SKM-1 (cell line): ENCODE data around the gene ADIPOR2.
"Not testable (repeated sequence)": the region's sequence is repeated elsewhere in the genome, so short reads cannot be mapped to it uniquely, and the experiment has no call there.

ENCODE experiments used
- DNase-seq: peaks from one replicate; lab custom pipeline; 2025; ENCODE audit not compliant: unreplicated experiment; lab: John Stamatoyannopoulos, UW

ADIPOR2 gene

DNA sequence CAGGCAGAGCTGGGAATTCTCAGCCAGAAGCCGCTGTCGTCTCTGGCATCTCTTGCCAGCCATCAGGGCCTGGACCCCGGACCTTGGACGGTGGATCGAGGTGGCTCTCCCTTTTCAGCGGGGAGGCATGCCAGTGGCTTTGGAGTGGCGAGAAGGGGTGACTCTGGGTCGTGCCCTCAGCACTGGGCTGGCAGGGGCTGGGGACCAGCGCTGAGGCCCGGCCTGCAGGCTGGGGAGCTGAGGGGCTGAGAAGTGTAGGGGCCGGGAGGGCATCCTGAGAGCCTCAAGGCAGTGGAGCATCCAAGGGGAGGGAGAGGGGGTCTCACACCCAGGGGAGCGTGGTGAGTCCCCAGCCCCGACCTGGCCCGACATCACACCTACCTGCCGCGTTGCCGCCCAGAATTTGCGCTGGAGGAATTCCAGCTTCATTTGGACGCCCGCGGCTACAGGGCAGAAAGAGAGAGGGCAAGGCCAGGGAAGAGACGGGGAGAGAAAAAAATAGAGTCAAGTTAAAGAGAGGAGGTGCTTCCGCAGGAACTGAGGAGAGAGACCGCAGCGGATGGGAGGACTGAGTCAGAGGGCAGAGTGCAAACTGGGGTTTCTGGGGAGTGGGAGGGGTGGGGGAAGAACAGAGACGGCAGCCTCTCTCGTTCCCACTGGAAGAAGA is 120.5 kb downstream of the ADIPOR2 start:
- DNase-seq, result peak; percentile 51

DNA sequence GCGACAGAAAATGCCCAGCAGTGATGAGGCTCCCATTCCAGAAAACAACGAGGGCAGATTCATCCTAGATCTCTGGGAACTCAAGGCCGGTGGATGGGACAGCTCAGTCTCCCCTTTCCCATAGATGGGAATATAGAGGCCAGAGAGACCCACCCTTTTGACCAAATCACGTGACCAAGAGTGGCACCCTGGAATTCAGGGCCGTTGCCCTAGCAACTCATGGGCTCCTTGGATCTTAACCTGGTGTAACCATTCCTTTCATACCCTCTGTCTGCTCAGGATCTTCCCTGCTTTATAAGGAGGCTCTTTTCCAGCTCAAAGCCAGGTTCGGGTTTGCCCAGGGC is 121.0 kb downstream of the ADIPOR2 start:
- DNase-seq, result no peak

DNA sequence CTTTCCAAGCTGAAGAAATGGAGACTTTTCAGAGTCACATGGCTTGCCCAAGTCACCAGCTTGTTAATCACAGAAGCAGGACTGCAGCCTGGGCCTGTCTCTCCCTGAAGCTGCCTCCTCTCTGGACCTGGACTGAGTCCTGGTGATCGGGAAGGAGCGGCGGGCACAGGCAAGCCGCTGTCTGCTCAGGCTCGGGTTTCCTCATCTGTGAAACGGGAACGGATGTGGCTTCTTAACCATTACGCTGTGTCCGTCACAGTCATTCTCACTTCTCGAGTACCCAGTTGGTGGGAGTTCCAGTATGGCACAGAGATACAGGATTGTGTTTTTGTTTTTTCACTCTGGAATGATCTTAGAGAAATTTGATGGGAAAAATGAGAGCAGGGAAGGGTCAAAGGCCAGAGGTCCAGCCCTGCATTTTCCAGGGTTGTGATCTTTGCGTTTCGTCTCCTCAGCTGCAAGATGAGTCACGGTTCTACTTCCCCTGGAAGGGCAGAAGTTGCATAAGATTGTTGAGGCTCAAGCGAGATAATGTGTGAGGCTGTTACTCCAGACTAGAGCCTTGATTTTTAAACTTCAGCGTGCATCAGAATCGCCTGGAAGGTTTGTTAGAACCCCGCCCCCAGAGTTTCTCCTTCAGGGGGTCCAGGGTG is 121.9 kb downstream of the ADIPOR2 start:
- peak; percentile 53 for DNase-seq

DNA sequence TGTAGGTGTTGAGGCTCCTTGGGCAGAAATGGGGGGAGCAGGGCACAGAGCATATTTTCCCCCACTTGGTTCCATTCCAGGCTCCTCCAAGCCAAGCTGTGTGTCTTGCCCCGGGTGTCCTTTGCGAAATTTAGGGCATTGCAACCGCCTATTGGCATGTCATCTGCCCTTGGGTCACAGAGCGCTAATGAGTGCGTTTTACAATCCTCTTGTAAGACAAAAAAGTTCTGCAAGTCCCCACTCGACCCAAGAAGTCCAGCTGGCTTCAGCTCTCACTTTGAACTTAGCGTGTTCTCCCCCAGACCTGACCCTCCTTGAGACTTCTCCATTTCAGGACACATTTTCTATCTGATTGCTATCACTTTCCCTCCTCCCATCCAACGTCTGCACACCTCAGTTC is 123.4 kb downstream of the ADIPOR2 start:
- no peak for DNase-seq

DNA sequence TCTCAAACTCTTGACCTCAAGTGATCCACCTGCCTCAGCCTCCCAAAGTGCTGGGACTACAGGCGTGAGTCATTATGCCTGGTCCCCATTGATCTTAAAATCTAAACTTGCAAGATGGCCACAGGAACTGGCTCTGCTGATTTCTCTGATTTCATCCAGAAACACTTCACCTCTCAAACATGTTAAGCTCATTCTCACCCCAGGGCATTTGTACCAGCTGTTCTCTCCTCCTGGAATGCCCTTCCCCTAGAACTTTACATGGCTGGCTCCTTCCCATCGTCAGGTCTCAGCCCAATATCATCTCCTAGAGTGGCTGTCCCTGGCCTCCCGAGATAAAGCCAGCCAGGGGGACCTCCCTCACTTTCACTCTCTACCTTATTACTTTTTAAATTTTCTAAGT is 124.2 kb downstream of the ADIPOR2 start:
- DNase-seq, result no peak

DNA sequence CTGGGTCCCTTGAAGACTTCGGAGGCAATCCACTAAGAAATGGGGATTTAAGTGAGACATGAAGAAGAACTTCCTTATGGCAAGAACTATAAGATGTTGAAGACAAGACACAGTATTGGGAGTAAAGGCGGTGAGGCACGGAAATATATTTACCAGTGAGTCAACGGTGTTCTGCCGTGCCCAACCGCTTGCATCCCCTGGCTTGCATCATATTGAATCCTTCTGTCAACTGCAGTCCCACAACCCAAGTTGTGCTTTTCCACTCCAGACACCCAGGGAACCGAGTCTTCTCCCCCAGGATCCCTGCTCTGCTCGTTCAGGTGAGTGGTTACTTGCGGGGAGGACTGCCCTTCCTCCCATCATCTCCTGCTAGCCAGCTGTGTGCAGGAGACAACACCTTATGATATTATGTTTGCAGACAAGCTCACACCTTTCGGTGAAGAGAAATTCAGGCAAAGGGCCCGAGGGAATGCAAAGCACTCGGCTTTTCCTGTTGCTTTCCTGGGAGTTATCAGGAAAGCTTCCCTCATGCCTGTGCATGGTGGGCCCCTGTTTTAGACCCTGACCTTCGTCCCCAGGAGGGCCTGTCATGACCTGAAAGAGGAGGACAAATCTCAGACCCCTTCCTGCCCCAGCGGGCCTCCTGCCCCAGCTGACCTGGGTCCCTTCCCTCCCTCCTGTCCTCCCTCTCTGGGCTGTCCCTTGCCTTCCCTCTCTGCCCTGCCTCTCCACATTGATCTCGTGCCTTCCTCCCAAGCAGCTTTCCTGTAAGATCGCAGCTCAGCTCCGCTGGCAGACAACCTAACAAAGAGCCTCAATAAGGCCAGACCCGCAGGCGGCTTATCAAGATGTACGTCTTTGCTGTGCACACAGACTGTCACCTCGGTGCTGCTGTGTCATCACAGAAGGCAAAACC is 125.2 kb downstream of the ADIPOR2 start:
- DNase-seq, result no peak

DNA sequence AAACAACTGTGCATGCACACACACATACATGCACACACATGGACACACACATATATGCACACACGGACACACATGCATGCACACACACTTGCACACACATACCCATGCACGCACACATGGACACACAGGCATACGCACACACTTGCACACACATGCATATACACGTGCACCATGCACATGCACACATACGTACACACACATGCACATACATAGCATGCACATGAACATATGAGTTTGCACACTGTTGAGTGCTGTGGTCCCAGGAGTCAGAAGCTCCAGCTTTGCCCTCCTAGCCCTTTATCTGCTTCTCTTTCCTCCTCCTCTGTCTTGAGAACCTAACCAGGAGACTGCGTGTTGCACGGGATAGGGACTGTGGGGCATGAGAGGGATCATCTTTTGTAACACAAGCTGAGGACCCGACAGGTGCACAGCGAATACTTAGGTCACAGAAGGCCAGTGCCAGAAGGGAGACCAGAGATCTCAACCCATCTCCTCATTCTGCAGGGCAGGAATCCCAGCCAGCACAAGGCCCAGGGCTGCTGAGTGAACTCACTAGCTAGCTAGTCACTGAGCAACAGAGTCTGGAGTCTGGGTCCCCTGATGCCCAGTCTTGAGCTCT is 126.0 kb downstream of the ADIPOR2 start:
- no peak for DNase-seq

DNA sequence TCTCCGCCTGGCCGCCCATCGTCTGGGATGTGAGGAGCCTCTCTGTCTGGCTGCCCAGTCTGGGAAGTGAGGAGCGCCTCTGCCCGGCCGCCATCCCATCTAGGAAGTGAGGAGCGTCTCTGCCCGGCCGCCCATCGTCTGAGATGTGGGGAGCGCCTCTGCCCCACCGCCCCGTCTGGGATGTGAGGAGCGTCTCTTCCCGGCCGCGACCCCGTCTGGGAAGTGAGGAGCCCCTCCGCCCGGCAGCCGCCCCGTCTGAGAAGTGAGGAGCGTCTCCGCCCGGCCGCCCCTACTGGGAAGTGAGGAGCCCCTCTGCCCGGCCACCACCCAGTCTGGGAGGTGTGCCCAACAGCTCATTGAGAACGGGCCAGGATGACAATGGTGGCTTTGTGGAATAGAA is 127.1 kb downstream of the ADIPOR2 start:
- not testable (repeated sequence) for DNase-seq

DNA sequence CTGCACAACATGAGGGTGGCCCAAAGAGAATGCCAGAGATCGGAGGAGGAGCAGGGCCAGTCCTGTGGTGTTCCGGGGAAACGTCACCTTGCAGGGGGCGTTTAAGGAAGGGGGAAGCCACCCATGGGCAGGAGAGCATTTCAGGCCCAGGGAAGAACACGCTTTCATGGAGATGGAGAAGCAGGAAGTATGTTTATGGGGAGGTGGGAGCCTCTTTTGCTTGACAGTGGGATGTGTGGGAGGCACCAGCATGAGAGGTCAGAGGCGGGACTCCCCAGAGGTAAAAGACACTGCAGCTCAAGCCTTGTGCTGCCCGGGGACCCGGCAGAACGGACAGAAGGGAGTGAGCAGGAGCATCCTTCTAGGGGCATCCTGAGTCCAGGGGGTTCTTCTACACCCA is 128.2 kb downstream of the ADIPOR2 start:
- DNase-seq, result no peak

DNA sequence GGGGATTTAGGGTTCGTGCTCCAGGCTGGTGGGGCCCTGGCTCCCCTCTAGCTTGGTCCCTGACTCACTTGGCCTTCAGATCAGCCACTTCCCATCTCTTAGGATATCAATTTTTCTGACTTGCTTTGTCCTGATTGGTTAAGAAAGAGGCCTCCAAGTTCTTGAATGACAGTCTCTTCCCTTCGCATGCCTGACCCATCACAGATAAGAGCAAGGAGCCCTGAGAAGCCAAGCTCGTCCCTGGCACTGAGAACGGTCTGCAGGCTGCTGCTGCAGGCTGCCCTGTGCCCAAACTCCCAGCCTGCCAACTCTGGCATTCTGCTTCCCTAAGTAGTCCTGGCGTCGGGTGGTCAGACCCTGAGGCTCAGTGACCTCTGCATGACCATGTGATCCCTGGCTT is 128.7 kb downstream of the ADIPOR2 start:
- no peak for DNase-seq

DNA sequence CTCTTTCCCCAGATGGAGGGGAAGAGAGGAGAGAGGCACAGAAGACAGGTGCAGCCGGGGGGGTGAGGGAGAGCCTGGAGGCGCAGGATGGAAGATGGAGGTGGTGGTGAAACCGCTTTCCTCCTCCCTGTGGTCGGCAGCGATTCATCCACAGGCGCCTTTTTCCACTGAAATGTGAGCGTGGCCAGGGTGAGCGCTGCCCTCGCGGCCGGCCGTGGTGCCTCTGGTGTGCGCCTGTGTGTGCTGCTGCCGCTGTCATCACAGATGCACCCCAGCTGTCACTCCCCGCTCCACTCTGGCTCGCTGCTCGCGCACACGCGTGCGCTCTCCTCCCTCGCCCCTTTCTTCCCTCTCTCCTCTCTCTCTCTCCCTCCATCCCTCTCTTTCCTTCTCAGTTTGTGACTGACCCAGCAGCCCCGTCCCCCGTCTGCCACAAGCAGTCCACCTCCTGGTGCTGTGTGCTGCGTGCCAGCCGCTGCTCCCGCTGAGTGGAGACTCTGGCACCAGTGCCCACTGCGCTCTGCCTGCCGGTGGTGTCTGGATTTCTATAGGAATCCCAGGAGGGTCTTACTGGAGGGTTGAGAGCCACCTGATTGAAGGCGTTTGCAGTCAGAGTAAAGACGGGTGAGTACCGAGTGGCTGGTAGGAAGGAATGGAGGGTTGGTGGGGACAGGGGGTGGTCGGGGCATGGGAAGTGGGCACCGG is 129.5 kb downstream of the ADIPOR2 start, which contains the start of gene LRTM2:
Gene LRTM2, plus strand, starts transcription at position 375 of the 705 bp plus-strand sequence. CDS start 7,584 bp downstream, outside the sequence.
- no peak for DNase-seq

DNA sequence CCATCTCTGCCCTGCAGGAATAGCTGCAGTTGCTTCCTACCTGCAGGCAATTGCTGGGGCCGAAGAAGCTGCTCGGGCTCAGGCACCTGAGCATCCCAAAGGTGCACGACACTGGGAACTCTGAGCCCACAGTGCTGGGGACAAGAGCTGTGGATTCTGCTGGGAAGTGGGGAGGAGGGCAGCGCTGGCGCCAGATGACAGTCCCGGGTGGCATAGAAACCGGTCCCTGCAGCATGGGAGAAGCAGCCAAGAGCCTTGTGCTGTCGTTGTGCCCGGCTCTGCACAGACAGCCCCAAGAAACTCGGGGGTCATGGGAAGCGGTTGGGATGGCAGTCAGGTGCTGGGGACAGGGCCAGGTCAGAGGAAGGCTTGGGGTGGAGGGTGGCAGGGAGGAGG is 130.0 kb downstream of the ADIPOR2 start:
- no peak for DNase-seq

DNA sequence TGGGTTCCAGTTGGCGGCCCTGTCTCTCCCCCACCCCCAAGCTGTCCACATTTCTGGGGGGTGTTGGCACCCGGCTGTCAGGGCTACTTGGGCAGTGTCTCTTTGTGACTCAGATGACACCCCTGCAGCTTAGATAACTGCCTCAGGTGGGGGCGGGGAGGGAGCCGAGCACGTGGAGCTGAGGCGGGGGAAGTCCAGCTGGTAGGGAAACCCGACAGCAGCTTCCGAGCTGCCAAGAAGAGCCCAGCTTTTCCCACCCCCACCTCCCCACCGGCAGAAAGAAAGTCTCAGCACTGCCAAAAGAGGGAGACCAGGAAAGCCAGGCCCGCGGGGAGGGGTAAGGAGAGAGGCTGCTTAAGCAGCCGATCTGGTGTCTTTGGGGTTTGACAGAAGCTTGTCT is 130.9 kb downstream of the ADIPOR2 start:
- no peak for DNase-seq

DNA sequence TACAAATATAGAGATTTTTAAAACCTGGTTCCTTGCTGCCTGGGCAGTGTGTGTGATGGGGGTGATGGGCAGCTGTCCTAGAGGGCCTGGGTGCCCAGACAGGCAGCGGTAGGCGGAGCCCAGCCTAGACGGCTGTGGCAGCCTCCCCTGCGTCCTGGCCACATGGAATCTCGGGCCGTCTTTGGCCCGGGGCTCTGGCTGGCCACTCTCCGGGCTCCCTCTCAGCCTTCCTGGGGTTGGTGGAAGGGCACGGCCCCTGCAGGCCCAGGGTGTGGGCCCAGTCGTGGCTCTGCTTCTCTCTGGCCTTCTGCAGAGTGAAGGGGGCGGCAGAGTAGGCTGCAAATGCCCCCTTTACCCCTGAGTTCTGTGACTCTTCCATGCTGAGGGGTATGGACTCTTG is 131.8 kb downstream of the ADIPOR2 start:
- DNase-seq, result no peak

DNA sequence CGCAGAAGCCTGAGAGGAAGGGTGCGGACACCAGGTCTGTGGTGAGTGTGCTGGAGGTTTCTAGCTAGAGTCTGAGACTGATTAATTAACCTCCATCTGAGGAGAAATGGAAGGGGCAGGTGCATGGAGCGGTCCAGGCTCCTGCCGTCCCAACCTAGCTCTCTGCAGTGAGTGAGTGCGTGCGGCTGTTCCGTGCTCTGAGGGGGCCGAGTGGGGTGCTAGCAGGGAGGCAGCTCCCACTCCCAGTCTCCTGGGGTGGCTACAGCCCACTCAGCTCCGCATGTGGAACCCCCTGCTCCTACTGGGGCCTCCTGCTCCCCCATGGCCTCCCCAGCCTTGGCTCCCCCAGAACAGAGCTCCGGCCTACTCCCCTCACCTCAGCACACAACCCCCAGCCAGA is 132.4 kb downstream of the ADIPOR2 start:
- DNase-seq, result no peak

DNA sequence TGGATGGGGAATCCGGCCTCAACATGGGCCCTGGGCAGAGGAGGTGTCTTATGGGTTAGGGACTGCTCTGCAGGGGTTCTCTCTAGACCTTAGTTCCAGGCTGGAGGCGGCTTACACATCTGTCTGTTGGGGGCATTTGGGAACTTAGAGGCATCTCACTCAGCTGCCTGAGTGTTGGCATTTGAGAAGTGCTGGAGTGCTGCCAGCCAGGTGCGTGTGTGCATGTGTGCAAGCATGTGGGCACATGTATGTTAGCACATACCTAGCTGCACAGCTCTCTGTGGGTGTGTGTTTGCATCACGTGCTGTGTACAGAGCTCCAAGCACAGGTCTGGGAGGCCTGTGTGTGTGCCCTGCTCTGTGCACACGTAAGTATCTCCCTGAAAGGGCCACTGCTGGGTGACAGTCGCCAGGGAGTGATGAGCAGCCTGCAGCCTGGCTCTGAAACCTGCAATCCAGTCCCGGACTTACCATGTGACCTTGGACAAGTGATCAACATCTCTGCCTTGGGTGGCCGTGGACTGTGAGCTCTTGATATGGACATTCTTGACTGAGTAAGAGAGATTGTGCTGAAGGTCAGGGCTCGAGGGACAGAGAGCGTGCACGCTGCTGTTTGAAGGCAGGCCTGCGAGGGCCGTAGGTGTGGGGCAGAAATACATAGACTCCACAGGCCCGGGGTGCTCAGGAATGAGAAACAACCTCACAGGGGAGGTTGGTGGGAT is 134.7 kb downstream of the ADIPOR2 start:
- DNase-seq, result no peak

DNA sequence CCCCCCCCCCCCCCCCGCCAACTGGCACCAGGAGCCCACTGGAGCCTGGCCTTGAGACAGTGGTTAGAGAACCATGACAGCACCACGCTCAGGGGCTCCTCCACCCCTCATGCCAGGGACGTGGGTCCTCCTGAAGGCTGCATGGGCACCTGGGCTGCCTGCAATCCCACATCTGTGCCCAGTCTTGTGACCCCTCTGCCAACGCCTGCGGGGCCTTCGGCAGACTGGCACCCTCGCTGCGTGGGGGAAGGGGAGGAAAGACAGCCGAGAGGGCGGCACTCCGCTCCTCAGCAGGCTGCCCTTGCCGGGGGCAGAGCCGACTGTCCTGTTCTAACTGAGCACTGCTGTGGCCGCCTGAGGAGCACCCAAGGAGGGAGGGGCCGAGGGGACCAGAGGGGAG is 135.5 kb downstream of the ADIPOR2 start:
- no peak for DNase-seq

DNA sequence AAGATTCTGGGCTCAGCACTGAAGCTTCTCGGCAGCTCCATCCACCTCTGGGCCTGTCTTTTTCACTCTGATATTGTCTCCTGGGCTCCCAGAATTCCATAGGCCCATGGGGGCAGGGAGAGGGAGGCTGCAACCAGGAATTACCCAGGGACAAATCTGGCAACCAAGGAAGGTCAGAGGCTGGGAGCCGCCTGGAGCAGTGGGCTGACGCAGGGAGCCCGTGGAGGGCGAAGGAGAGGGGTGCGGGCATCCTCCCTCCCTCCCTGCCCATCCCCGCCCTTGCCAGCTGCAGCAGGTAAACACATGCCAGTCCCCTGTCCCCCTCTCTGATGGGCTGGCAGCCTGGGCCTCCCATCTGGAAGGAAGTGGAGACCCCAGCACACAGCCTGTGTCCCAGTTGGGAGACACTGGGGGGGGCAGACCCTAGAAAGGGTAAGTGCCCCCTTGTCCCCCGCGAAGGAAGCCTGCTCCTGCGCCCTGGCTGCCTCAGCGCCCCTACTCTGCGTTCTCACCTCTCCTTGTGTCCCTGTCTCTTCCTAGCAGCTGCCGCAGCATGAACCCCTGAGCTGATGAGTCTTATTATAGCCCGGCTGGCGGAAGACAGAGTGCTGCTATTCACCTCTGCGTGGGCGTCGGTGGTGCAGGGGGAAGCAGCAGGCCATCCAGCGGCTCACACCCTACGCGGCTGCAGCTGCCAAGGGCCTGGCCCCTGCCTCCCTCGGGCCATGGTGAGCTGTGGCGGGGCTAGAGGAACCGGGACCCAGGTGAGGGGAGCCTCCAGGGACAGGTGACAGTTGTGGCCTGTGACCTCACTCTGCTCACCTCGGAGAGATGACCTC is 136.2 kb downstream of the ADIPOR2 start:
- no peak for DNase-seq
